Uterus (tissue), 2 donors: ENCODE data around the gene ARL4D.

ENCODE experiments used
- CTCF ChIP-seq, 4 experiments: fragments of 200-600 bp in 2 of 4; fragments of 450-650 bp in 2 of 4; sonication (generic) in 2 of 4; IDR thresholded peaks; one replicate each; pipeline ENCODE4 v1.5.1; 2016 to 2019; ENCODE audit warnings: antibody characterized with exemption in 4 of 4, mild to moderate bottlenecking in 2 of 4, moderate library complexity in 1 of 4
- POLR2A ChIP-seq, 2 donors: fragments of 450-650 bp; IDR thresholded peaks; one replicate each; pipeline ENCODE4 v1.6.1; 2016; ENCODE audit warnings: antibody characterized with exemption in 2 of 2, mild to moderate bottlenecking in 1 of 2, moderate library complexity in 1 of 2

- TF ChIP-seq CTCF (IDR thresholded peaks at IDR 0.05) (no peak), POLR2A (IDR thresholded peaks at IDR 0.05) (no peak)
Observed at GRCh38 chr17:43406676-43407645, 8.2 kb downstream of the ARL4D start.
